Transverse colon (tissue), 4 donors: Measurements from ENCODE around the gene ORAI3. TPM values are rescaled to one million over a fixed set of nuclear protein-coding genes. Genes with fewer than 3 reads are reported as not detected.

ENCODE experiments used
- DNase-seq: peaks from one replicate; pipeline ENCODE4 v3.0.0-alpha.2; 2019
- H3K27ac ChIP-seq, 4 donors: fragments of 200-600 bp; sonication (generic); 2 replicates each; pipeline ENCODE4 v1.5.1; 2016 to 2018; ENCODE audit warnings: inconsistent platforms in 4 of 4
- H3K27me3 ChIP-seq: fragments of 200-600 bp; sonication (generic); 2 replicates; pipeline ENCODE4 v1.5.1; 2017; ENCODE audit warnings: inconsistent platforms
- H3K36me3 ChIP-seq, 4 donors: fragments of 200-600 bp; sonication (generic); 2 replicates each; pipeline ENCODE4 v1.5.1; 2017 to 2019; ENCODE audit warnings: inconsistent platforms in 4 of 4
- H3K4me1 ChIP-seq, 4 donors: fragments of 200-600 bp; sonication (generic); 2 replicates each; pipeline ENCODE4 v1.5.1; 2017 to 2020; ENCODE audit warnings: inconsistent platforms in 4 of 4
- H3K4me3 ChIP-seq, 4 donors: fragments of 200-600 bp; sonication (generic); 1 replicate in 1 of 4; 2 replicates in 3 of 4; pipeline versions ENCODE4 v1.5.1 to v1.6.1; 2017 to 2019; ENCODE audit warnings: inconsistent platforms in 4 of 4
- H3K9me3 ChIP-seq, 2 donors: fragments of 200-600 bp; sonication (generic); 2 replicates each; pipeline ENCODE4 v1.5.1; 2017 to 2019; ENCODE audit warnings: inconsistent platforms in 2 of 2
- CTCF ChIP-seq, 5 experiments: fragments of 200-600 bp in 3 of 5; fragments of 450-650 bp in 2 of 5; sonication (generic) in 3 of 5; IDR thresholded peaks; 1 replicate in 2 of 5; 2 replicates in 3 of 5; pipeline ENCODE4 v1.5.1; 2016 to 2017; ENCODE audit warnings: antibody characterized with exemption in 5 of 5, inconsistent platforms in 3 of 5, mild to moderate bottlenecking in 2 of 5, moderate library complexity in 1 of 5
- EP300 ChIP-seq: sonication (generic); formaldehyde crosslinking; IDR thresholded peaks from one replicate; pipeline ENCODE4 v1.6.1; 2017; ENCODE audit warnings: antibody characterized with exemption, low read depth
- POLR2A ChIP-seq: fragments of 450-650 bp; IDR thresholded peaks from one replicate; pipeline ENCODE4 v1.6.1; 2016; ENCODE audit warnings: antibody characterized with exemption, mild to moderate bottlenecking, moderate library complexity
- POLR2AphosphoS5 ChIP-seq, 3 donors: sonication (generic); formaldehyde crosslinking; IDR thresholded peaks; one replicate each; pipeline ENCODE4 v1.6.1; 2016; ENCODE audit warnings: antibody characterized with exemption in 3 of 3
- WGBS, 2 donors: methylation state at CpG; one replicate each; pipeline ENCODE4 v1.1.5; 2018; ENCODE audit warnings: low coverage in 1 of 2; 5-methylcytosine and 5-hydroxymethylcytosine counted together
- in situ Hi-C, 4 donors: fragments of 200-750 bp; cut with MboI; loops; one replicate each; pipeline versions ENCODE4 v1.15.0 to v1.15.1; 2017; ENCODE audit warnings: low sequenced_read_pairs in 3 of 4, low pct_ligation_motif_present in 1 of 4, low pct_unique_long_range_greater_than_20kb in 1 of 4
- intact Hi-C: fragments of 100-400 bp; cut with DNase I; formaldehyde crosslinking; loops from one replicate; pipeline ENCODE4 v1.15.1; 2023; ENCODE audit warnings: low total_unique reads
- small RNA-seq, 4 donors: library from RNA; depleted of rRNA; stranded (forward); fragments of <200 nt; gene quantifications; one replicate each; pipeline ENCODE3, GENCODE V24; 2016
- total RNA-seq, 4 donors: library from RNA; depleted of rRNA; stranded (reverse); fragments of >200 nt; gene quantifications; one replicate each; pipeline ENCODE4 v1.1.0, GENCODE V29; 2016

The ORAI3 gene
- total RNA-seq, 4 donors from 2014 or later, result 24.8 to 45.6 (median 31.3) TPM

GRCh38 chr16:31002862-31003341 lies 54.0 kb downstream of the ORAI3 start:
- TF ChIP-seq POLR2A (no peak), POLR2AphosphoS5 (IDR thresholded peaks at IDR 0.05) (no peak), CTCF (IDR thresholded peaks at IDR 0.05) (no peak)
- intact Hi-C loops, result no loop called here
- no peaks in the 10 kb centered on the region for H3K9me3 ChIP-seq
- peaks cover 23% of the 10 kb centered on the region for H3K27me3 ChIP-seq
- H3K4me1 ChIP-seq, result peaks cover 0 to under 1% (median 0%) of the 10 kb centered on the region in 4 donors
- H3K27ac ChIP-seq, result no peak overlapping the region
- in situ Hi-C loops, result no loop called here
- H3K4me3 ChIP-seq, result no peak overlapping the region
- no peaks in the 10 kb centered on the region for H3K36me3 ChIP-seq
- 88% methylated on average over 9 of the region's 9 CpGs; no CpG with 5 or more reads in 1 of the 2 donors for WGBS, 2 donors
- no peak for DNase-seq

GRCh38 chr16:31003744-31004143 lies 54.9 kb downstream of the ORAI3 start:
- Histone ChIP-seq H3K9me3 (no peaks in the 10 kb centered on the region), H3K36me3 (no peaks in the 10 kb centered on the region), H3K27me3 (peaks cover 31% of the 10 kb centered on the region), H3K27ac (no peak overlapping the region), H3K4me3 (no peak overlapping the region), H3K4me1 (no peaks in the 10 kb centered on the region)
- TF ChIP-seq POLR2AphosphoS5 (IDR thresholded peaks at IDR 0.05) (no peak), POLR2A (no peak), CTCF (IDR thresholded peaks at IDR 0.05) (no peak), EP300 (no peak)
- intact Hi-C loops, result no loop called here
- DNase-seq, result no peak
- 80 to 91% methylated on average over 4 to 6 of the region's 6 CpGs for WGBS, 2 donors
- in situ Hi-C loops, result no loop called here

Small RNA genes lying within 50 kb of the gene (small RNA-seq; reads per million reads assigned to genes)
- gene AC135048.1, result 0 reads per million in 4 donors

Other genes with a start within 250 kb of the ORAI3 start
- 100 to 1,000 TPM in 1 of 4 donors, 10 to 100 TPM in 3; 43.8 to 135 (median 71.3) TPM for gene SRCAP, start 249.9 kb upstream of the ORAI3 start, total RNA-seq
- gene PHKG2, start 200.6 kb upstream of the ORAI3 start, total RNA-seq, result 100 to 1,000 TPM in 1 of 4 donors, 10 to 100 TPM in 3; 41.1 to 152 (median 66.4) TPM
- gene CFAP119, start 187.0 kb upstream of the ORAI3 start, total RNA-seq, result 10 to 100 TPM in 1 of 4 donors, 1 to 10 TPM in 3; 3.3 to 15.5 (median 6.0) TPM
- gene RNF40, start 186.7 kb upstream of the ORAI3 start, total RNA-seq, result 100 to 1,000 TPM in 1 of 4 donors, 10 to 100 TPM in 3; 55.3 to 105 (median 77.8) TPM
- gene ZNF629, start 161.9 kb upstream of the ORAI3 start, total RNA-seq, result 10 to 100 TPM; 13.5 to 29.9 (median 16.4) TPM
- 10 to 100 TPM; 13.8 to 57.3 (median 24.0) TPM for gene BCL7C, start 55.0 kb upstream of the ORAI3 start, total RNA-seq
- gene CTF1, start 52.5 kb upstream of the ORAI3 start, total RNA-seq, result under 1 TPM in 2 of 4 donors, not detected in 2; 0.82 to 0.95 TPM
- 10 to 100 TPM; 19.3 to 45.3 (median 20.3) TPM for gene FBXL19, start 25.5 kb upstream of the ORAI3 start, total RNA-seq
- 10 to 100 TPM in 3 of 4 donors, 1 to 10 TPM in 1; 5.3 to 37.0 (median 10.8) TPM for gene SETD1A, start 8.7 kb downstream of the ORAI3 start, total RNA-seq
- 10 to 100 TPM in 3 of 4 donors, 1 to 10 TPM in 1; 7.0 to 31.8 (median 29.6) TPM for gene HSD3B7, start 36.1 kb downstream of the ORAI3 start, total RNA-seq
- gene STX1B, start 61.6 kb downstream of the ORAI3 start, total RNA-seq, result 1 to 10 TPM in 1 of 4 donors, under 1 TPM in 1, not detected in 2; 0.41 to 1.3 TPM
- 100 to 1,000 TPM in 2 of 4 donors, 10 to 100 TPM in 2; 50.8 to 163 (median 79.7) TPM for gene STX4, start 84.5 kb downstream of the ORAI3 start, total RNA-seq
- gene ZNF668, start 125.2 kb downstream of the ORAI3 start, total RNA-seq, result 10 to 100 TPM in 2 of 4 donors, 1 to 10 TPM in 2; 7.9 to 17.9 (median 10.2) TPM
- gene ZNF646, start 125.4 kb downstream of the ORAI3 start, total RNA-seq, result 10 to 100 TPM; 12.0 to 26.7 (median 23.5) TPM
- gene PRSS53, start 139.9 kb downstream of the ORAI3 start, total RNA-seq, result 1 to 10 TPM; 1.1 to 5.2 (median 3.1) TPM
- 10 to 100 TPM; 29.5 to 89.0 (median 72.0) TPM for gene VKORC1, start 145.7 kb downstream of the ORAI3 start, total RNA-seq
- 10 to 100 TPM; 46.8 to 56.5 (median 51.3) TPM for gene BCKDK, start 159.3 kb downstream of the ORAI3 start, total RNA-seq
- gene KAT8, start 168.6 kb downstream of the ORAI3 start, total RNA-seq, result 10 to 100 TPM; 61.0 to 93.5 (median 62.1) TPM
- 100 to 1,000 TPM; 101 to 510 (median 372) TPM for gene PRSS8, start 186.7 kb downstream of the ORAI3 start, total RNA-seq
- gene PRSS36, start 201.0 kb downstream of the ORAI3 start, total RNA-seq, result 10 to 100 TPM in 1 of 4 donors, 1 to 10 TPM in 2, not detected in 1; 8.1 to 42.3 (median 9.8) TPM
- gene FUS, start 231.1 kb downstream of the ORAI3 start, total RNA-seq, result 100 to 1,000 TPM in 1 of 4 donors, 10 to 100 TPM in 3; 43.6 to 116 (median 59.0) TPM